Right renal cortex interstitium (tissue), 3 donors: ENCODE results near the gene FNDC1. TPM values are rescaled to one million over a fixed set of nuclear protein-coding genes. Genes with fewer than 3 reads are reported as not detected.

ENCODE experiments used
- DNase-seq, 3 donors: peaks; one replicate each; pipeline ENCODE4 v3.0.0-alpha.2; 2013; ENCODE audit warnings: low read depth in 3 of 3, low spot score in 2 of 3
- polyA plus RNA-seq, 3 donors: library from polyadenylated mRNA; unstranded; fragments of 120-200 nt; gene quantifications; one replicate each; pipeline ENCODE4 v1.2.1, GENCODE V29; 2013; ENCODE audit not compliant: insufficient read length in 3 of 3

Gene FNDC1
- polyA plus RNA-seq, 3 donors = 6.0 to 7.3 (median 7.1) TPM

DNA sequence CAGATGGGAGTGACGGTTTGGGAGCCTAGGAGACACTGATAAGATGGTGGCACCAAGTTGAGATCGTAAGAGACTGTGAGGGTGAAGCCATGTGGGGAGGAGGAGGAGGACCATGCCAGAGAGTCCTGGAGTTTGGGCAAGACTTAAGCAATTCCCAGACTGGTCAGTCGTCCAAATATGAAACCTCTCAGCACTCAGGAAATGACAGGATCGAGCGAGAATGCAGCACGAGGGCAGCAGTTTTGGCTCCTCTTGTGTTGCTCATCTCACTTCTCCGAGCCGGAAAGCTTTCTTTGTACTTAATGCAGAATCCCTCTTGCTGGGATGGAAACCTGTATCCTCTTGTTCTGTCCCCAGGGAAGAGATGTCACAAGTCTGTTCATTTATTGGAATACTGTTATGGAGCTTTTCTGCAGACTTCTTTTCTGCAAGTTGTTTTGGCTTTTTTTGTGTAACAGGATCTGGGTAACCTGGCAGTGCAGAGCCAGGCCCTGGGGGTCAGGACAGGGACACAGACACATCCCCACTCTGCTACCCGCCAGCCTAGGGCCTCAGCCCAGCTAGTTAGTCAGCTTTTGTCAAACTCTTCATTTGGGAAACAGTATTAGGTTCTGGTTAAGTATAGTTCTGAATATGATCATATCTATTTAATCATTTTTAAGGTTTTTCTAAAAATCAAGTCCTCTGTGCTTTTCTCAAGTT is 34.3 kb downstream of the FNDC1 start:
- no peak for DNase-seq

DNA sequence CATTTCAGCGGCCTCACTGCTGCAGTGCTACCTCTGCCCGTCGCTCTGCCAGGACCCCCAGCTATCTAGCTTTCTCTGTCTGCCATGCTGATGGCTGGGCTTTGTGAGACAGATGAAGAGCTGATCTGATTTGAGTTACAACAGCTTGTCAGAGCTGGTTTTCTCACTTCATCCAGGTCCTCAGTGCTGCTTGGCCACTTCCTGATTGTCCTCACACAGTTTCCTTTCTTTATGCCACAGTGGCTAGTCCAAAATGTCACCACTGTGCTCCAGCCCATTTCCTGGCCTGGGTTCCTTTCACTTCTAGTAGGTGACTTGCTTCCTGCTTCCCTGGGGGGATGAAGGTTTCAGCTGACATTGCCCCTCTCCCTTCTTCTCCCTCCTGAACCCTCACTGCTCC is 35.4 kb downstream of the FNDC1 start:
- DNase-seq = no peak

DNA sequence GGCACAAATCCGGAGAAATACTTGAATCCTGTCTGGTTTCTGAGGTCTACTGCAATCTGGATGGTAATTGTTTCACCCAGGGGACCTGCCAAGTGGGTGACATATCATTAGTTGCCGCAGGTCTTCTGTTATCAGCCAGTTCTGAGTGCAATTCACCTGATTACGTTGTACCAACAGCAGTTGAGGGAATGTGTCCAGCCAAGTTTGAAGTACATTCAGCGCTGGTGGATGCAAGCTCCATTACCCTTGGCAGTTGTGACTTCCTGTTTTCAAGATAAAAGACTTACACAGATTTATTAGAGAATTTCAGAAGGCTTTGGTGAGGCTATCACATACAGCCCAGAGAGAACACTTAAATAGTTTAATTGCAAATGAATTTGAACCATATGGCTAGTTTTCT is 42.8 kb downstream of the FNDC1 start:
- DNase-seq = no peak

DNA sequence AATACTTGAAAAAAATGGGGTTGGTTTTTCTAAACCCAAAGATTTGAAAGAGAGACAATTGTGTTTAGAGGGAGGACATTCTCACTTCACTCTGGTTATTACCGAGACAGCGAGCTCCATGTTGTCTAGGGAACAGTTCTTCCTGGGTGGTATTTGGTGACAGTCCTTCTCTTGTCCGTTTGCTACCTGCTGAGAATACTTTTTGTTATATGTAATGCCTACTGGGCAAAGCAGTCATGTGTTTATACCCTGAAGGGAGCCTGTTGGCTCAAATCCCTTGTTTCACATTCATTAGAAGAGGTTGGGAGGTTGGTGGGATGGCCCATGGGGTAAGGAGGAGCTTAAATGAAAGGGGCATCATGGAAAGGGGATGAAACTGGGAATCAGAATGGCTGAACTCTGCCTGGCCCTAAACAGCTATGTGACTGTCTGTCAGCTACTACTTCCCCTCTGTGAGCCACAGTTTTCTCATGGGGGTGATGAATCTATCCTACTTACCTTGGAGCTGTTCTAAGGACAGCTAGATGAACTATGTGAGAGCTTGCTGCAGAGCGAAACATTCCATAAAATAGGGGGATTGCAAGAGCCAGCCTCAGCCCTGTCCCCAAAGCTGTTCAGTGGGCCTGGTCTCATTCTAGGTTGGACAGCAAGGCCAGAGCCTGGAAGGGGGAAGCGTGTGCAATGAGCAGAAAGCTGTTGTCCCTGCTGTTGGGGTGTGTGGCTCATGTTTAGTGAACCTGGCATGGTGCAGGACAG is 43.5 kb downstream of the FNDC1 start:
- DNase-seq = no peak

DNA sequence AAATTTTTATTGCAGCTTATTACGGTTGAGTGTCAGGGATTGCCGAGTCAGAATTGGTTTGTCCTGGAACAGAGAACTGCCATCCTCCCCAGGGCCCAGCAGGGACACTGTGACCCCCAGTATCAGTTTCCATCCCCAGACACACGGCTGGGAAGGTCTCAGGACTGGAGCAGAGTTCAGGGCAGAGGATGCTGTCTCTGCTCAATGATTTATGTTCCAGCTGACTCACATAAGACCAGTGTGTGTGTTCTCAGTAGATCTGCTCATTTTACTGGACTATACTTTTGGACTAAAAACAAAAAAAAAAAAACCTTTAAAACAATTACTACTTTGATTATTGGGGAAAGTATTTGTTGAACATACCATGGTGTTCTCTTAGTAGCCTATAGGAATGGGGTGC is 44.2 kb downstream of the FNDC1 start:
- no peak for DNase-seq

DNA sequence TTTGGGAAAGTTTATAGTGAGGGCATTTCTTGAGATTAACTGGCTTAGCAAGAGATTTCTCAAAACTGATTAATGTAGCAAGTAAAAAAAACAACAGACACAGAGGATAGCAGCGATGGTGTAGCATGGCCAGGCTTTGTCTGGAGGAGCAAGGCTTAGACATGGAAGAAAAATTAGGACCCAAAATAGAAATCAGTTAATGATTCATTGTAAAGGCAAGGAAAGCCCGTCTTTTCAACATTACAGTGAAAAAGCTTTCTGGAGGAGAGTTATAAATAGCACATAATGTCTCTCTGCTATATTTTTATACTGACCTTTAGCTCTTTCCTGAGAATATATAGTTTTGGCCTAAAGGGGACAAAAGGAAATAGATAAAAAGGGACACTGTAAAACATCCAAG is 45.1 kb downstream of the FNDC1 start:
- DNase-seq = no peak

DNA sequence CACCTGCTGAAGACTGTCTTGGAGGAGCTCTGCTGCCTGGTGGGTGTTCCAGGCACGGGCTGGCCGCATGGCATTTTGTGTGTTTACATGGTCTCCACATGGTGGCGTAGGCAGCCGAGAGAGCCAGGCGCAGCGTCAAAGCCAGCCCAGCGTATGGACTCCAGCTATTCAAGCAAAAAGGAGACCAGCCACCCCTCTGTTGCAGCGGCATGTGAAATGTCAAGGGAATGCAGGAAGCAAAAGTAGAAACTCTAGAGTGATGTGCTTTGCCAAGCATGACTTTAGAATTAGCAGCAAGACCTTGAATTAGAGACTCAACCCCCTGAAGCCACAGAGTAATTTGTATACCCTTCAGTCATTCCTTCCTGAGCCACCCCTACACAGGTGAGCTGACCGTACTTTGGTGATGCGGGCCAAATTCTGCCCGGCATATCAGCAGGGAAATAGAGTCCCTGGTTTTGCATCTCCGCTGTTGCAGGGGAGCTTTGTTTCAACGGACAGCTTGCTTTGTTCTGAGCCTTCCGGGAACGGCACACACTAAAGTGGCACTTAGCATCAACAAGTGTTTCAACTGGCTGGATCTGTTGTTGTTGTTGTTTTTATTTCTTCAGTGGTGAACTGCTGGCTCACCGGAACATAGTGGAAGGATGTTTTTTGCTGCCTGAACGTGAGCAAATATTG is 48.5 kb downstream of the FNDC1 start:
- no peak for DNase-seq

DNA sequence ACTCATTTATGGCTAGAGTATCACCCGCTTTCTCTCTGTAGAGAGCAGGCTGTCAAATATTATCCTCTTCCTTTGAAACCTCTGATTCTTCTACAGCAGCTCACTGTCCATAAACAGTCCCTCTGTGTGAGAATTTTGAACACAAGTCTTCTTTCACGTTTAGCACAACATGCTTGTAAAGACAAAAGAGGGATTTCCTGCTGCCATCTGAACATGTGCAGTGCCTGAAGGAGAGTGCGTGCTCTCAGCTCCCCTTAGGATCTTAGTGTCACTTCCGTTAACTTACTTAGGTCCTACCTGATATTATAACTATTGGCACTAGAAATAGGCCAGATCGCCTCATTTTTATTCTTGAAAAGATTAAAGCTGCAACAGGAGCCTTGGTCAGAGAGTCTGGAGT is 50.9 kb downstream of the FNDC1 start:
- no peak for DNase-seq

DNA sequence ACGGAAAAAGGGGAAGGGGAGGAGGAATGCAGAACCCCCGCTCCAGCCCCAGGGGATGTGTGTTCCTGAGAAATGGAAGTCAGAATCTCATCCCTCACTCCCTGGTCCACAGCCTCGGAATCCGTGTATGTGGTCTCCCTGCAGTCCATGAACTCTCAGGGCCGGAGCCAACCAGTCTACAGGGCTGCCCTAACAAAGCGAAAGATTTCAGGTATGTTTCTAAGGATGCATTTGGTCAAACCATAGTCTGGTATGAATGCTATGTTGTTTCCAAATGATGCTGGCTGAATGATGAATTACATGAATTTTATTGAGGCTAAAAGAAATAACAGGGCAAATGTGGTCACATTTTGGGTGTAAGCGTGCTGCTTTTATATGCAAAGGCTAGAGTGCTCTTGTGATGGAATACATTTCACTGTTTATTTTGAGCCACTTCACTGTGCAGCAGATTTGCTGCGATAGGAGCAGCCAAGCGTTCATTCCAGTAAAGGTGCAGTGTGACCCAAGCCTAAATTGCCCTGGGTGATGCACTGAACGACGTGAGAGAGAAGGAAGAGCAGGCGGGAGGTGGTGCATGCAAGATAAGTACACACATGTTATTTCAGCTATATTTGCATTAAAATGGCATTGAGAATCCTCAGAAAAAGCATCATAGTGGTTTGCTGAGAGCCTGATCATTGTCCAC is 52.4 kb downstream of the FNDC1 start:
- DNase-seq = no peak

DNA sequence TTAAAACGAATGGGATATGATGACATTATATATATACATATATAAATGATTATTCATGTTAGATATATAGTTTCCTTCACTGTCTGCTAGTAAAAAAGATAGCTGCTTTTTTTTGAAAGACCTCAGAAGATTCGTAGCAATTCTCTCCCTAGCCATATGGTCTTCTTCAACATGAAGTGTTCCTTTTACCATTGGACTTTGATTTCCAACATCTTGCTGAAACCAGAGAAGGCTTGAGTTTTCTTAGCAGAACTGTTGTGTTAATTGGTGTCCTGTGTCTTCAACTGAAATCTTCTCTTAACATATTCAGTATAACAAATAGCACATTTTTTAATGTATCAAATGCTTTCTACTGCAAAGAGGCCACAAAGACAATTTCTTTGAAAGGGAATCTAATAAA is 55.3 kb downstream of the FNDC1 start:
- no peak for DNase-seq

DNA sequence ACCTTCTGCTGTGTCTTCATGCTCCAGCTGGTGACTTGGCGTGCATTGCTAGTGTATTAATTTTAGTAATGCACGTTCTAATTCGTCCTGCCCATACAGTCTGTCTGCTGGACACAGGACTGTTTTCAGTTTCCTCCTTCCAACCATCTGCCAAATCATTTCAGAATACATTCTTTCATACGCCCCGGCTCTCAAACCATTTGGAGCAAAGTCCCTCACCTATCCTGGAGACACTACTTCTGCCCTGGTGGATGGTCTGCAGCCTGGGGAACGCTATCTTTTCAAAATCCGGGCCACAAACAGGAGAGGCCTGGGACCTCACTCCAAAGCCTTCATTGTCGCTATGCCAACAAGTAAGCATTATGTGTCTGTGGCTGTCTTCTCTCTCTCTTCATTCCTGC is 60.5 kb downstream of the FNDC1 start:
- DNase-seq = no peak

DNA sequence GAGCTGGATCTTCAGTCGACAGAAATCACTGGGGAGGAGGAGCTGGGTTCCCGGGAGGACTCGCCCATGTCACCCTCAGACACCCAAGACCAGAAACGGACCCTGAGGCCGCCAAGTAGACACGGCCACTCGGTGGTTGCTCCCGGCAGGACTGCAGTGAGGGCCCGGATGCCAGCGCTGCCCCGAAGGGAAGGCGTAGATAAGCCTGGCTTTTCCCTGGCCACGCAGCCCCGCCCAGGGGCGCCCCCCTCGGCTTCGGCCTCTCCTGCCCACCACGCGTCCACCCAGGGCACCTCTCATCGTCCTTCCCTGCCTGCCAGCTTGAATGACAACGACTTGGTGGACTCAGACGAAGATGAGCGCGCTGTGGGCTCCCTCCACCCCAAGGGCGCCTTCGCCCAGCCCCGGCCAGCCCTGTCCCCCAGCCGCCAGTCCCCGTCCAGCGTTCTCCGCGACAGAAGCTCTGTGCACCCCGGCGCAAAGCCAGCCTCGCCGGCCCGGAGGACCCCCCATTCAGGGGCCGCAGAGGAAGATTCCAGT is 63.0 kb downstream of the FNDC1 start:
- no peak for DNase-seq

DNA sequence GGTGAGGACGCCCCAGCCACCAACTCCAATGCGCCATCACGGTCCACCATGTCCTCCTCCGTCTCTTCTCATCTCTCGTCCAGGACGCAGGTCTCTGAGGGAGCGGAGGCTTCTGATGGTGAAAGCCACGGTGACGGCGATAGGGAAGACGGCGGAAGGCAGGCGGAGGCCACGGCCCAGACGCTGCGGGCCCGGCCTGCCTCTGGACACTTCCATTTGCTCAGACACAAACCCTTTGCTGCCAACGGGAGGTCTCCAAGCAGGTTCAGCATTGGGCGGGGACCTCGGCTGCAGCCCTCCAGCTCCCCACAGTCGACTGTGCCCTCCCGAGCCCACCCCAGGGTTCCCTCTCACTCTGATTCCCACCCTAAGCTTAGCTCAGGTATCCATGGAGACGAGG is 63.6 kb downstream of the FNDC1 start:
- DNase-seq = no peak

DNA sequence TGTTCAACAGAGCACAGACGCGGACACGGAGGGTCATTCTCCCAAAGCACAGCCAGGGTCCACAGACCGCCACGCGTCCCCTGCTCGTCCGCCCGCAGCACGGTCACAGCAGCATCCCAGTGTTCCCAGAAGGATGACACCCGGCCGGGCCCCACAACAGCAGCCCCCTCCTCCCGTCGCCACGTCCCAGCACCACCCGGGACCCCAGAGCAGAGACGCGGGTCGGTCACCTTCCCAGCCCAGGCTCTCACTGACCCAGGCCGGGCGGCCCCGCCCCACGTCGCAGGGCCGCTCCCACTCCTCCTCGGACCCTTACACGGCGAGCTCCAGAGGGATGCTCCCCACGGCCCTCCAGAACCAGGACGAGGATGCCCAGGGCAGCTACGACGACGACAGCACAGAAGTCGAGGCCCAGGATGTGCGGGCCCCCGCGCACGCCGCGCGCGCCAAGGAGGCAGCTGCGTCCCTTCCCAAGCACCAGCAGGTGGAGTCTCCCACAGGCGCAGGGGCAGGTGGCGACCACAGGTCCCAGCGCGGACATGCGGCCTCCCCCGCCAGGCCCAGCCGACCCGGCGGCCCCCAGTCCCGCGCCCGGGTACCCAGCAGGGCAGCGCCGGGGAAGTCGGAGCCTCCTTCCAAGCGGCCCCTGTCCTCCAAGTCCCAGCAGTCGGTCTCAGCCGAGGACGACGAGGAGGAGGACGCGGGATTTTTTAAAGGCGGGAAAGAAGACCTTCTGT is 64.3 kb downstream of the FNDC1 start:
- no peak for DNase-seq

DNA sequence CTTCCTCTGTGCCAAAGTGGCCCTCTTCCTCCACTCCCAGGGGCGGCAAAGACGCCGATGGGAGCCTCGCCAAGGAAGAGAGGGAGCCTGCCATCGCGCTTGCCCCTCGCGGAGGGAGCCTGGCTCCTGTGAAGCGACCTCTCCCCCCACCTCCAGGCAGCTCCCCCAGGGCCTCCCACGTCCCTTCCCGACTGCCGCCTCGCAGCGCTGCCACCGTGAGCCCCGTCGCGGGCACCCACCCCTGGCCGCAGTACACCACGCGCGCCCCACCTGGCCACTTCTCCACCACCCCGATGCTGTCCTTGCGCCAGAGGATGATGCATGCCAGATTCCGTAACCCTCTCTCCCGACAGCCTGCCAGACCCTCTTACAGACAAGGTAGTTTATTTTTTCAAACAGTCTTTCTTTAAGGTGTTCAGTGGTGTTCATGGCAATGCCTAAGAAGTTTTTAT is 64.9 kb downstream of the FNDC1 start:
- no peak for DNase-seq

DNA sequence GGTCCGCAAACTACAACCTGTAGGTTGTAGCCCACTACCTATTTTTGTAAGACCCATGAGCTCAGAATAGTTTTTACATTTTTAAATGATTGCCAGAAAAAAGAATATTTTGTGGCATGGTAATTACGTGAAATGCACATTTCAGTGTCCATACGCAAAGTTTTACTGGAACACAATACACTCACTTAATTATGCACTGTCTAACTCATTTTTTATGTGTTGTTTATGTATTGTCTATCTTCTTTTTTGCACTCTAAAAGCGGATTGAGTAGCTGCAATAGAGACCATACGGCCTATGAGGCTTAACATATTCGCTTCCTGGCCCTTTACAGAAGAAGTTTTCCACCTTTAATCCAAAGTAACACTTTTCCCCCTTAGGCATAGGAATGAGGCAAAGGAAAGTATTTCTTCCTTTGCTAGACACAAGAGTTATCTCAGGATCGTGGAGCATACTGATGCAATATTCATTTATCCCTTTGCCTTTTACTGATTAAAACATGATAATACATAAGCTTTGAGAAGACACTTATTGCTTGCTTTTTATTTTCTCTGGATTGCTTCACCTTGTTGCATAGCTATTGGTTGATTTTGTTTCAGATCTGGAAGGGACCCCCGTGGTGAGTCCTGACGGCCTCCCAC is 69.8 kb downstream of the FNDC1 start:
- DNase-seq = no peak

DNA sequence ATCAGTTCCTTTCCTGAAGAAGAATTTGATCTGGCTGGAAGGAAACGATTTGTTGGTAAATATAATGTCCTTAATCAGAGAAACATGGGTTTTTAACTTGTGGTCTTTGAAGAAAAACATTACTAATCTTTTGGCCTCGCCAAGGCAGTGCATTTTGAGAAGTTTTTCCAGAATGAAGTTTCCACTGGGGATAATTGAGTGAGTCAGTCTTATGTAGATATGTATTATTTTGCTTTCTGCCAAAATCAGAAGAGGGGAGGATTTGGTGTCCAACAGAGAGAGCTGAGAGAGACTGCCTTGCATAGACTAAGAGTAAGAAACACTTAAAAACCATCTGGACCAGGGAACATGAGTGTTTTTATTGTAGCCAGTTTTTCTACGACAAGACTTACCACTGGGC is 79.9 kb downstream of the FNDC1 start:
- DNase-seq = no peak

DNA sequence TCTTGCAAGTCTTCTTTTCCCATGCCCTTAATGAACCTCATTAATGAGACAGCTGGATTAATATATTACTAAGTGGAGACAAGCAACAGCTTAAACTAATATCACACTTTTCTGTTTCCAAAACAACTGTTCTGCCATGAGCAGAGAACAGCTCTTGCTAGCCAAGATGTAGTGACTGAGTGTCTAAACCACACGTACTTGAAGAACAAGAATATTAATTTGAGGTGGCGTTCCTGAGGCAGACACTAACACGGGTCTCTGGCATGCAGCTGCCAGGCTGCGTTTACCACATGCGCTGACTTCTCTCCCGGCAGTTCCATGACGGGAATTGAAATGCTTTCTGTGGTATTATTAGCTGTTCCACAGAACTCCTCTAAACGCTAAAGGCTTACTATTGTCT is 80.6 kb downstream of the FNDC1 start:
- no peak for DNase-seq

DNA sequence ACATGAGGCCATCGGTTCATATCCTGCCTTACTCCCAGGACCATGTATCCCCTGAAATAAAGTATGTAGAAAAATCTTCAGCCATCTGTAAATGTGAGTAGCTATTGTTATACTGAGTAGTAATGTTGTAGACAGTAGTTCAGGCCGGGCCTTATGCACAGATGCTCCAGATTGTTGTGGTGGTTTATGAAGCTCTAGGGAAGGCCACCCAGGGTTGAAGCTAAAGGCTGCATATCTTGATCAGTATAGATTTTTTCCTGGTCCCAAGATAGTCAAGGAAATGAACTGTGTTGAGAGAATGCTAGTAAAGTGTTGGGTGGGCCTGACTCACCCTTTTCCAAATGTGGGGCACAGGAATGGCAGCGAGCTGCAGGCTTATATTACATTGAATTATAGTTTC is 81.4 kb downstream of the FNDC1 start:
- DNase-seq = no peak

DNA sequence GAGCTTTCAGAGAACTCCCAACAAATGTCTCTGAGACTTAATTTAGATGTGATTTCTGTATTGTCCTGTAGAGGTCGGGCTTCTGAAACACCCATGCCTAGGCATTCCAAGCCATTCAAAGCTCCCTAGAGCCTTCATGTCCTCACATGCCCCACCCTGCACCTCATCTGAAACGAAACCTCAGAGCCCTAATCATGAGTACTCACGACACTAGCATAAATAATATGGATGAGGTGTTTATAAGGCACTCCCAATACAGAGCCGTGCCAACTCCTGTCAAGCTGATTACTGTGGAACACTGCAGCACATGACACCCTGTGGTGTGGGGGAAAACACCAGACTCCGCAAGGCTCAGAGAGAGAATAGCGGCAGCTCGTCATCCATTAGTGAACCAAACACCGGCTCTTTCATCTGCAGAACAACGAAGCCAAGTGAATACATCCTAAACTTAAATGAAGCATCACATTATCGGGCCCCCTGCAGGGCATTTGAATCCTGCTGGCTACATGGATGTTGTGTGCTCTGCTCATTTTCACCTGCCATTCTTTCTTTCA is 83.8 kb downstream of the FNDC1 start:
- DNase-seq = no peak
